ENCODE measurements around the gene MED26. TPM values are rescaled to one million over a fixed set of nuclear protein-coding genes. Genes with fewer than 3 reads are reported as not detected.

Gene MED26
- total and polyA plus RNA-seq, 9 of the 15 experiments (the other 6 are each of a cell fraction or from before 2014, with no cell fraction given) = 0.71 to 15.1 (median 6.2) TPM

DNA sequence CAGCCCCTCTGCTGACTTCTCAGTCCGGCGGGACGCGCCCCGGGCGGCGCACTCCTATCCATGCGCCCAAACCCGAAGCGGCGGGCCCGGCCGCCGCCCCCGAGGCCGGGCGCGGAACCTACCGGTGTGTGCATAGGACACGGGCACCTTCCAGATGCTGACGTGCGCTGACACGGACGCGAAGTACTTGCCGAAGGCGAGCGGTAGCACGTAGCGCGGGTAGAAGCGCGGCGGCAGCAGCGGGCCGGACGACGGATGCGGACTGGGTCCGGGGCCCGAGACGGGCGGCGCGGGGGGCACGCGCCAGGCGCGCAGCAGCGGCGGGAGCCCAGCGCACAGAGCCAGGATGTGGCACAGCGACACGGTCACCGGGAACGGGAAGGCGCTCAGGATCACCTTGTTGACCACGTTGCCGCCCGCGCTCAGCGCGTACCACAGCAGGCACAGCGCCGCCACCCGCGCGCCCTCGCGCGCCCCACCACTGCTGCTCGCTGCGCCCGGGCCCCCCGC, 56.1 kb downstream of the MED26 start (continued):
- no peak for TF ChIP-seq ZBTB8A (IDR thresholded peaks at IDR 0.05; ENCODE audit: partially characterized antibody)
- no peak for TF ChIP-seq SETDB1 (IDR thresholded peaks at IDR 0.05; ENCODE audit: low read length)
- no peak for TF ChIP-seq MAFF (IDR thresholded peaks at IDR 0.05; ENCODE audit: low read length)
- no peak for TF ChIP-seq ZZZ3 (IDR thresholded peaks at IDR 0.05)
- TF ChIP-seq, protein P1, sequence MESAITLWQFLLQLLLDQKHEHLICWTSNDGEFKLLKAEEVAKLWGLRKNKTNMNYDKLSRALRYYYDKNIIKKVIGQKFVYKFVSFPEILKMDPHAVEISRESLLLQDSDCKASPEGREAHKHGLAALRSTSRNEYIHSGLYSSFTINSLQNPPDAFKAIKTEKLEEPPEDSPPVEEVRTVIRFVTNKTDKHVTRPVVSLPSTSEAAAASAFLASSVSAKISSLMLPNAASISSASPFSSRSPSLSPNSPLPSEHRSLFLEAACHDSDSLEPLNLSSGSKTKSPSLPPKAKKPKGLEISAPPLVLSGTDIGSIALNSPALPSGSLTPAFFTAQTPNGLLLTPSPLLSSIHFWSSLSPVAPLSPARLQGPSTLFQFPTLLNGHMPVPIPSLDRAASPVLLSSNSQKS (CRISPR knock-in tag; IDR thresholded peaks at IDR 0.05) = no peak
- no peak for TF ChIP-seq FOXM1 (IDR thresholded peaks at IDR 0.05; ENCODE audit: low read depth)
- no peak for TF ChIP-seq FOXM1 (CRISPR knock-in tag; IDR thresholded peaks at IDR 0.05; ENCODE audit: low read depth)
- TF ChIP-seq ZNF445 (CRISPR knock-in tag; IDR thresholded peaks at IDR 0.05; ENCODE audit: low read depth) = no peak

GRCh38 chr19:16571283-16571682, 56.7 kb downstream of the MED26 start:
- ATAC-seq = no peak
- Histone ChIP-seq H3K9ac (ENCODE audit: insufficient read depth in 1 of 2, low read depth in 2 of 2, low read length in 2 of 2) (peak overlapping the region; percentile 90 to 100), H3K36me3 (ENCODE audit: control insufficient read depth, insufficient read depth, low read length) (peaks cover 70% of the 10 kb centered on the region), H4K20me1 (replicated peaks; ENCODE audit: control insufficient read depth, insufficient read depth, low read length) (0 out of 2 replicates have a peak, but pooled peaks cover 10% of the 10 kb centered on the region), H3K4me2 (ENCODE audit: insufficient read depth, low read length) (peak overlapping the region; percentile 88), H3K27ac (ENCODE audit: extremely low read depth, low read depth, low read length) (peak overlapping the region; percentile 88; the same call in 2 of the 3 replicates), H3K4me3 (peak overlapping the region; percentile 99), H3K4me1 (replicated peaks in 1 of 2; ENCODE audit: control insufficient read depth in 2 of 2, insufficient read depth in 2 of 2, low read length in 2 of 2) (peaks cover 22 to 32% of the 10 kb centered on the region in 2 experiments; a peak in 4 of 5 replicates), H3K79me2 (ENCODE audit: control insufficient read depth, insufficient read depth, low read length) (peaks cover 68% of the 10 kb centered on the region), H3K27me3 (ENCODE audit: control insufficient read depth in 2 of 2, insufficient read depth in 2 of 2, low read length in 2 of 2) (no peaks in the 10 kb centered on the region), H3K9me1 (ENCODE audit: control insufficient read depth, insufficient read depth, low read length) (peaks cover 4% of the 10 kb centered on the region), H3K9me3 (replicated peaks; ENCODE audit: control insufficient read depth, insufficient read depth, low read depth, low read length) (no peaks in the 10 kb centered on the region), H2AFZ (ENCODE audit: low read depth, low read length) (peak overlapping the region; percentile 81; the same call in 1 of the 2 replicates)
- intact Hi-C loops (cut with micrococcal nuclease) (loop anchor here (1.0 kb wide), 1 partner anchor 28 kb away; no protein-coding TSS in a partner anchor), in situ Hi-C loops (cut with MboI) (no loop called here)
- 2% methylated on average over 6 of the region's 6 CpGs for WGBS (ENCODE audit: insufficient coverage, low coverage, missing lambda C conversion rate)
- no peak for FAIRE-seq
- DNase-seq (ENCODE audit: extremely low read depth in 1 of 4, low spot score in 3 of 4) = no peak
- CTCF ChIA-PET (ENCODE audit: low intra/inter-chr PET ratio) = no interaction called here
- POLR2A ChIA-PET = interaction anchor here (0.7 to 1.1 kb wide), 3 partner anchors 15 to 38 kb away, joined by 3 read pairs; no protein-coding TSS in a partner anchor
- BruUV-seq (replicated peaks) = no TSS peak
- TF ChIP-seq MED1 (CRISPR knock-in tag; IDR thresholded peaks at IDR 0.05; ENCODE audit: borderline replicate concordance) (no peak), SPI1 (IDR thresholded peaks at IDR 0.05; ENCODE audit: borderline replicate concordance, low read depth, low read length) (peak; percentile 86), NUFIP1 (IDR thresholded peaks at IDR 0.05; ENCODE audit: partially characterized antibody) (no peak), CREB3L1 (IDR thresholded peaks at IDR 0.05; ENCODE audit: borderline replicate concordance, low read depth) (no peak), TRIM24 (IDR thresholded peaks at IDR 0.05) (no peak), ZNF316 (IDR thresholded peaks at IDR 0.05) (no peak)

Data from K562 (cell line).